HG03108 (cell line): Measurements from ENCODE around the gene TEK.

Experiments used
- ATAC-seq: cut with Tn5 transposase; IDR thresholded peaks from one replicate; pipeline ENCODE4 v1.9.1; 2021; ENCODE audit warnings: moderate library complexity; ENCODE audit not compliant: unreplicated experiment

Gene TEK

DNA sequence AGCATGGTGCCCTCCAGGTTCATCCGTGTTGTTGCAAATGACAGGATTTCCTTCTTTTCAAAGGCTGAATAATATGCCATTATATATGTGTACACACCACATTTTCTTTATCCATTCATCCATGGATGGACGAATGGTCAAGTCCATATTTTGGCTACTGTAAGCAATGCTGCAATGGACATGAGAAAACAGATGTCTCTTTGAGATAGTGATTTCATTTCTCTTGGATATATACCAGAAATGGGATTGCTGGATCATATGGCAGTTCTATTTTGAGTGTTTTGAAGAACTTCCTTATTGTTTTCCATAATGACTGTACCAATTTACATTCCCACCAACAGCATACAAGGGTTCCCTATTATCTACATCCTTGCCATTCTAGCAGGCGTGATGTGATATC lies 67.9 kb downstream of the TEK start:
- no peak for ATAC-seq

DNA sequence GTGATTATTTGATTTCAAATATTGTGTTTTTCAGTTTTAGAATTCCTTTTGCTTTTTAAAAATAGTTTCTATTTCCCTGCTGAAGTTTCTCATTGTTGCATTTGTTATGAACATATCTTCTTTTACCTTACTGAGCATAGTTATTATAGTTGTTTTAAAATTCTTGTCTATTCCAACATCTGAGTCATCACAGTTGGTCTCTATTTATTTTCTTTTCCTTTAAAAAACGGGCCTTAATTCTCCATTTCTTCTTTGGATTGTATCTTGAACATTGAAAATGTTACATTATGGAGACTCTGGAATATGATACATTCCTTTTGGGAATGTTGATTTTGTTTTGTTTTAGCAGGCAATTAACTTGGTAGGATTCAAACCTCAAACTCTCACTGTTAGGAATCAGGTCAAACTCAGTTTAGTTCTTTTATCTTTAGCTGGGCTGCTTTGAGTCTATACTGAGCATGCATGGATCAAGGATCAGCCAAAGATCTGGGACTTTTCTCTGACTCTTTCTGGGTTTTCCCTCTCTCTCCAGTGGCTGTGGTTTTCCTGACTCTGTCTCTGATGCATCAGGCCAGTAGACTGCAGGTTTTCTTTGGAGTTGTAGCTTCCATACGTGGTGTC lies 70.3 kb downstream of the TEK start:
- ATAC-seq, result no peak

DNA sequence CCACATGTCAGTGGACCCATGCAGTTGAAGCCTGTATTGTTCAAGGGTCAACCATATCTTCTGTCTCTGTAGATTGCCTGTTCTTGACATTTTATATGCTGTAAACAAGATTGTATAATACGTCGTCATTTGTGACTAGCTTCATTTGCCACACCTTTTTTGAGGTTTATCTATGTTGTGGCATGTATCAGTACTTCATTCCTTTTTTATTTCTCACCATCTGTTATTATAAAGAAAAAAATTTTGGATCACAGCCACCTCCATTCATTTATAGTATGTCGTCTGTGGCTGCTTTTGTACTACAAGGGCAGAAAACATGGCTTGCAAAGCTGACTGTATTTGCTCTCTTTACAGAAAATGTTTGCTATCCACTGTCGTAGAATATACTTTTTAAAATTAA lies 72.4 kb downstream of the TEK start:
- no peak for ATAC-seq

DNA sequence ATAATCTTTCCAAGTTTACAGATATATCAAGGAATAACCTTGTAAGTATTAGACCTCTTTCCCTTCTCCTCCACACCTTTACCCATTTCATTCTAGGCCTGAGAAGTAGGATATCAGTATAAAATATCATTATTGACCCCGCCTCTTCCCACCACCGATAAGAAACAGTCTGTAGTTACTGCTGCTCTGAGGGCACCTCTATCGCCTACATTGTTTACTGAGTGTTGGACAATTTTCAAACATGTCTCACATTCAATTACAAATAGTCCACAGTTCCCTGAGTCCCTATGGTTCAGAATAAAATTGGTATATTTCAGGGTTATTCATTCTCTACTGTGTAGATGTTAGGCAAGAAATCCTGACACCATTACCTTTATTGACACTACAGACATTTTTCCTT lies 73.4 kb downstream of the TEK start:
- ATAC-seq, result no peak

DNA sequence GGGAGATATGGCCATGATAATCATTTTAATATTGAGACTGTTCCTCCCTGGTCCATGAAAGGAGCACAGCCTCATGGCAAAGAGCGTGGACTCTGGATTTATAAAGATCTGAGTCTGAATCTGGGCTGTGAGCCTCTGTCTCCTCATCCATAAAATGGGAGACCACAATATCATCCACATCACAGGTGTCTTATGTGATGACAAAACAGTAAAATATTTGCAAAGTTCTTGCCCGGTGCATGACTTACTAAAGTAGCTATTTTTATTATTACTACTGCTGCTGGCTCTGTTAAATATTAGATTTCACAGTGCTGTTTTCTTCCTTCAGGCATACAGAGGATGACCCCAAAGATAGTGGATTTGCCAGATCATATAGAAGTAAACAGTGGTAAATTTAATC lies 74.1 kb downstream of the TEK start:
- no peak for ATAC-seq

DNA sequence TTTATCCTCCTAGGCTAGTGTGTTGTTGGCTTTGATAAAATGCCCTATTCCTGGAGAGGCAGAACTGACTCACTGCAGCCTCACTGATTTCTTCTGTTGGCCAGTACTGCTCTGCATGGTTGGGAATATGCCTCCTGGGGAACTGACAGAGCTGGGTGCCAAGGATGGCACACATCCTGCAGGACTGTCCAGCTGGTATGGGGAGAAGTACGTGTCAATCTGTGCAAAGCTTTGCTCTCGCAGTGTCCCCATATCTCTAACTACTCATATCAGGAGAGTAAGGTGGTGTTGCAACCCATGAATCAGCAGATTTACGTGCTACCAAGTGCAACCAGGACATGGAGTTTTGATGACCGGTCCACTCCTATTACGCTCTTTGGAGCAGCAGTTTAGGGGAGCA lies 74.7 kb downstream of the TEK start:
- no peak for ATAC-seq

DNA sequence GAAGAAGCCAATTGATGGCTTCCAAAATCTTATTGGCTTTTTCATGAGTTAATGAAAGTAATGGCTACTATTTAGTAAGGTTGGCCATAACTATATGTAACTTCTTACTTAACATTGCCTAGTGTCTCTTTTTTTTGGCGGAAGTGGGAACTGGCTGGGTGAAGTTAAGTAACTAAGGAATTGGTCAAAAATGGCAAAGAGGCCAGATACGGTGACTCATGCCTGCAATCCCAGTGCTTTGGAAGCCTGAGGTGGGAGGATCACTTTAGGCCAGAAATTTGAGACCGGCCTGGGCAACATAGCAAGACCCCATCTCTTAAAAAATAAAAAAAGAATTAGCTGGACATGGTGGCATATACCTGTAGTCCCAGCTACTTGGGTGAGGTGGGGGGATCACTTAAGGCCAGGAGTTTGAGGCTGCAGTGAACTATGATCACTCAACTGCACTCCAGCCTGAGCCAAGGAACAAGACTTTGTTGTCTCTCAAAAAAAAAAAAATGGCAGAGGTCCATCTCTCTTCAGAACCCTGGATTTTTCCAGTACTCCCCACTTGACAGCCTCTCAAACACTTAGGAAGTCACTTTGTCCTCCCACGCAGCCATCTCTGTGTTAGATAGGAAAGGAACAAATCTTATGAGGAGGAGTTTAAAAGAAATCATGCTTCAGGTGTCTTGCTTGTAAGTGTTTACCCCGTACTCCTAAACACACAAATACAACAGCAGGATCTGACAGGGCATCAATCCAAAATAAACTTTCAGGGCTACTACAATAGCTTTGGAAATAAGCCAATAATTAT lies 75.7 kb downstream of the TEK start:
- ATAC-seq, result no peak

DNA sequence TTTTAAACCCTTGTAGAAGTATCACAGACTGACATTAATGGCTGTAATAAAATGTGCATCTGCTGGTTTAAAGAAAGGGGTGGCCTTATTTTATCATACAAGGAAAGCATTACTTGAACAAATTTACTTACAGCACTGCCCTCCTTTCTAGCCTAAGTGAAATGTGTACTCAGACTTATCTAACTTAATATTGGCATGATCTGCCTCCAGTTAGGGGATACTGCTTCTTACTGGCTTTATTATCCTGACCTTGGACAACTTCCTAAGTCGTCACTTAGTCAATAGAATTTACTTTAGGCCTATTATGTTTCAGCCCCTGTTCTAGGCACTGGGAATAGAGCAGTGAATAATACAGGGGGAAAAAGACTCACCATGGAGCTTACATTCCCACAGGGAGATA lies 79.4 kb downstream of the TEK start:
- ATAC-seq, result no peak

DNA sequence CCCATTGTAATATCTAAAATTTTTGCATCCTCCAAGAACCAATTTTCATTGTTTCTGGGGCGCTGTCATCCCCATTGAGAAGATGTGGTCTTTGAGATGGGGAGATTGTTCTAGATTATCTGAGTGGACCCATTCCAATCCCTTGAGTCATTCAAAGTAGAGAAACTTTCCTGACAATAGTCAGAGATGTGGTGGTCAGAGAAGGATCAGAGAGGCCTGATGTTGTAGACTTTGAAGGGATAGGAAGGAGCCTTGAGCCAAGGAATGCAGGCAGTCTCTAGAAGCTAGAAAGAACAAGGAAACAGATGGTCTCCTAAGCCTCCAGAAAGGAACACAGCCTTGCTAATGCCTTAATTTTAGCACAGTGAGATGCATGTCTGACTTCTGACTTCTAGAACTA lies 80.4 kb downstream of the TEK start:
- no peak for ATAC-seq

DNA sequence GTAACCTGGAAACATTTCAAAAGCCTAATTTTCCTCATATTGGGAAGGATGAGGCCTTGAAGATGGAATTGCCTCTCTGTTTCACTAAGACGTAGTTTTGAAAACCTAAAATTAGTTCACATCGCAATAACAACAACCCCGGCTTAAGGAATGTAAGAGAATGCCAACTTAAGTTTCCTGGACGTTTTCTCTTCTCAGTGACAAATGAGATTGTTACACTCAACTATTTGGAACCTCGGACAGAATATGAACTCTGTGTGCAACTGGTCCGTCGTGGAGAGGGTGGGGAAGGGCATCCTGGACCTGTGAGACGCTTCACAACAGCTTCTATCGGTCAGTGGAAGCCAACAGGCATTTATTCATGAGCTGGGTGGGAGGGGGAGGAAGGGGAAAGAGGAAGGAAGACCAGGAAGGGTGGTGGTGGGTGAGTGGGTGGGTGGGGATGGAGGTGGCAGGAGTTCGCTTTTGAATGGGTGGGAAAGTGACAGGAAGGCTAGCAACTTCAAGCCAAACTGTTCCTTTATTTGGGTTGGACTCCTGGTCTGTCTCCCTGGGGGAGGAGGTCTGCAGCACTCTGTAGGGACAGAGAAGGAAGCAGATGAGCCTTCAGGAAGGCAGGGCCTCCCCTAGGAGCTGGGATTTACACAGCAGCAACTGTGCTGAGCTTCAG lies 83.4 kb downstream of the TEK start:
- ATAC-seq, result no peak

DNA sequence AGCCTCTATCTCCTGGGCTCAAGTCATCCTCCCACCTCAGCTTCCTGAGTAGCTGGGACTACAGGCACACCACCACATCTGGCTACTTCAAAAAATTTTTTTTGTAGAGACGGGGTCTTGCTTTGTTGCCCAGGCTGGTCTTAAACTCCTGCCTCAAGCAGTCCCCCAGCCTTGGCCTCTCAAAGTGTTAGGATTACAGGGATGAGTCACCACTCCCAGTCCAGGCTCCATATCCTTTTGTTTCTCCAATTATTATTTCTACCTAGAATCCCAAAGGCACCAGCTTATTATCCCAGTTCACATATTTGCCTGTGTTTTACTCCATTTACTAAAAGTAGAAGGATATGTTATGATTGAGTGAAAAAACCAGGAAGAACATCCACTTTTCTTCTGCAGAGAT lies 84.9 kb downstream of the TEK start:
- ATAC-seq, result no peak

DNA sequence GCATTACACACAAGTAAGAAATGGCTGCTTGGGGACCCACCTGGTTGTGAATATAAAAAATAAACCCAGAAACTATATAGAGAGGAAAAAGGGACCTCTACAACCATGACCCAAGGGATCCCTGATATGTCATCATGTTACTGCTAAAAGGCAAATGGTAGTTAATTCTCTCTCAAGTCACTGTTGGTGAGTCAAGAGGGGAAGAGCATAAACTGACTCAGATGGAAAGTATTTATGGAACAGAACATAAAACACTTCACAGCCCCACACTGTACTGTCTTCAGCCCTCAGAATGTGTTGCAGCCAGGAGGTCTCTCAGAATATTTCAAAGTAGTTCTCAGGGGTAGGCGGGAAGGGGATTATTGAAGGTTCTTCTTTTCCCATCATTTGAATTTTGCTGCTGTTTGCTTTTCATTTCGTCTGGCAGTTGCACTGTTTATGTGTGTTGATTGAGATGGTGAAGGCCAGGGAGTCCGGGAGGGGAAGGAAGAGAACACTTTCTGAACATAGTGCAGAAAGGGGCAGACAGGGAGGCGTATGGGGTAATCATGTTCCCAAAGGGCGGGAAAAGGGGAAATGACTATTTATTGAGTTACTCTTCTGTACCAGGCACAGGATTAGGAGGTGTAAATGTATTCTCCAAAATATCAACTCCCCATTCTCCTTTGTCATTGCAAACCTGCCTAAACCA lies 85.5 kb downstream of the TEK start:
- no peak for ATAC-seq

DNA sequence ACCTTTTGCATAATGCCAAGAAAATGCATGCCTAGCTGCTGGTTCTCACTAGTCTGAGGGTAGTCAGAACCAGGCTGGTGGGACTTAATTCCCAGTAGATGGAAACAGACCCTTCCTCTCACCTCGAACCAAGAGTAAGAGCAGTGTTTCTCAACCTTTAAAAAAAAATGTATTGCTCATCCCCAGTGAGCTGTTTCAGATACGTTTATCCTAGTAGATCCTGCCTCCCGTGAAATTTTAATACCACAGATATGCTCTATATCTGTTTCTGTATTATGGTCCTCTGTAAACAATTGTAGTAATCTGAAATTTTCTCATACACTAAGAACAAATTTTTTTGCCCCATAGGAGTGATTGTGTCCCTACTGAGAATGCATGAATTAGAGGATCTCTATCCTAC lies 86.2 kb downstream of the TEK start:
- ATAC-seq, result no peak

DNA sequence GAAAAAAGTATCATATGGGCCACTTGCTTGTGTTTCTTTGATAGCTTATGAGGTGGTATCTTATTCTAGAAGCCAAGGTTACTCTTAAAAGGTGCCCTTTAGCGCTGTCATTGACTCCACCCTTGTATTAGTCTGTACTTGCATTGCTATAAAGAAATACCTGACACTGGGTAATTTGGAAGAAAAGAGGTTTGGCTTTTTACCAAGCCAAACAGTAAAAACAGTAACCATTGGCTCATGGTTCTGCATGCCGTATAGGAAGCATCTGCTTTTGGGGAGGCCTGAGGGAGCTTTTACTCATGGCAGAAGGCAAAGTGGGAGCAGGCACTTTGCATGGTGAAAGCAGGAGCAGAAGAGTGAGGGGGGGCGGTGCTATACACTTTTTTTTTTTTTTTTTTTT lies 87.4 kb downstream of the TEK start:
- no peak for ATAC-seq

DNA sequence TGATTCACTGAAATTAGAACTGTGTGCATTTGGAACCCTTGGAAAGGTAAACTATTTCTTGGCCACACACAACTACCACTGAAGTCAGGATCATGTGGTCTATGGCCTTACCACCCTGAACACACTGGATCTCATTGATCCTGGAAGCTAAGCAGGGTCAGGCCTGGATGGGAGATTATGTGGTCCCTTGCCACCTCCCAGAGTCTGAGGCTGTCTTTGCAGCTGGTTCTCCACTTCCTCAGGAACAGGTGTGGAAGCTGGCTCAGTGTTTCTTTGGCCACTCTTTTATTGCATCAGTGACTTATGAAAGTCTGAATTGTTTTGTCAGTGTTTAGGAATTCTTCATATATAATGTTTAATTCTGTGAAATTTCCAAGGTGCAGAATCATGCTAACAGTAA lies 89.2 kb downstream of the TEK start:
- ATAC-seq, result no peak

DNA sequence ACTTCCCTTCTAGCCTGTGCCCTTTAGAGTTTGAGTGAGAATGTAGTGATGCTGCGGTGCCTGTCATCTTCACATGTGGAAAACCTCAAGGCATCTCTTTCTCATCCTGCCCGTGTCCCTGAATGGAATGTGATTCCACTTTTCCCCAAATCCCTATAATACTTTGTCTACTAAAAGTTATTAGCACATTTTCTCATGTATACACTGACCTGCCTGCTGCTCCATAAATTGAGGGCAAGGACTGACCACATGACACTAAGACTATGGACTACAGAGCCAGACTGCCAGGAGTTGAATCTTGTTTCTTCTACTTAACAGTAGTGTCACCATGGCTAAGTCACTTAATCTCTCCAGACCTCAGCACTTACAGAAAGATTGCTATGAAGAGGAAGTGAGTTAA lies 93.0 kb downstream of the TEK start:
- no peak for ATAC-seq

DNA sequence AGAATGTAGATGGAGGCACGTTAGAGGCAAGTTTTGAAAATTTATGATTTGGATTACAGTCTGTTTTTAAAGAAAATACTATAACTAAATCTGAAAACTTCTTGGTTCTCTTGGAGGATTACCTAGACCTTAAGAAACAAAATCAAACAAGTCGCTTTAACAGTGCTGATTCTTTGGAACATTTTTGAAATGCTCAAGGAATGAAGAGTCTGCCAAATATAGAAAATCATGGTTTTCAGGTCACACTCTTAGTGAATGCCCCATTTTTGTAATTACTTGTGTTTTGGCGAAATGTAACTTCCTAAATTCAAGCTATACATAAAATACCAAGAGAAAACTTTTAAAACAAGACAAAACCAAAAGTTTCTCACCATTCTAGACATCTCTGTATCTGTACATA lies 94.8 kb downstream of the TEK start:
- no peak for ATAC-seq

DNA sequence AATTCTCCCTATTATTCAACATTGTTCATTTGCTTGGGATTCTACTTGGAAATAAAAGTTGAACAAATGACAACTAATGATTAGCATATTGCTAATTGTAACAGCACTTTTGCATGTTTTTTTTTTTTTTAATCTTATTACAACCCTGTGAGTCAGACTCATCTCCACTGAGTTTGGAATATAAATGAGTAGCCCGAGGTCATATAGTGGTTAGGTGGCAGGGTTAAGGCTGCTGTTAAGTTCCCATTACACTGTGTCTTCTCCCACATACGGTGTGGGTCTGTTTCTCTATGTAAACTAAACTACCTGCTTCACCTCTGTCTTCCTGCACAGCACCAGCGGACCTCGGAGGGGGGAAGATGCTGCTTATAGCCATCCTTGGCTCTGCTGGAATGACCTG lies 95.6 kb downstream of the TEK start:
- no peak for ATAC-seq

DNA sequence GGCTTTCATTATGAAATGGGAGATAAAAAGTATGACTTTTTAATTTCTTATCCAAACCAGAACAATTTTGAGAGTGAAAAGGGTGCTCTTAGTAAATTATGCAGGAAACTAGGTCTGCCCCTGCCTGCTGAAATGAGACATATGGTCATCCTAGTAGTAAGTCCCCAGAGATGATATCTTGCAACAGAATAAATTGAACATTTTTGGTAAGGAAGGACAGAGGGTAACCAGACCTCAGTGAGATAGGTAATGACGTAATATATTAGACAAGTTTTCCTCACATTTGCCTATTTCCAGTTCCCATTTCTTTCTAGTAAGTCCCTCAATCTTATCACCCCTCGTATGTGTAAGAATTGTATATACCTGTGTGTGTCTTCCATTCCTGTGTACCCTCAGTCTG lies 96.2 kb downstream of the TEK start:
- no peak for ATAC-seq

DNA sequence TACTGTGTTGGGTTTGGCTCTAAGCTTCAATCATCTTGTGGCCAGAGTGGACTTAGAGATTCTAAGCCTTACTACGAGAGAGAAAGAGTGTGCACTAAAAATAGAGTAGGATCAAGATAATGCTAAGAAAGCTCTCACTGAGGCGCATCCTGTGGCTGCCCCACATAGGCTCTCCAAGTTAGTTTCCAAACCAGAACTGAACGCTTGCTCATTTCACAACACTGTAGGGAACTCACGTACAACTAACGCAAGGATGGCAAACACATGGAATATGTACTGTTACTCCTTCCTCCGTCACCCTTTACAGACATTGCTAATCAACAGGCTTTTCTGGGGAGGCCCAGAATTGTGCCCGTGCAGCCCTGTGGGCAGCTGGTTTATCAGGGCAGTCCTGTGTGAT lies 97.0 kb downstream of the TEK start:
- no peak for ATAC-seq

DNA sequence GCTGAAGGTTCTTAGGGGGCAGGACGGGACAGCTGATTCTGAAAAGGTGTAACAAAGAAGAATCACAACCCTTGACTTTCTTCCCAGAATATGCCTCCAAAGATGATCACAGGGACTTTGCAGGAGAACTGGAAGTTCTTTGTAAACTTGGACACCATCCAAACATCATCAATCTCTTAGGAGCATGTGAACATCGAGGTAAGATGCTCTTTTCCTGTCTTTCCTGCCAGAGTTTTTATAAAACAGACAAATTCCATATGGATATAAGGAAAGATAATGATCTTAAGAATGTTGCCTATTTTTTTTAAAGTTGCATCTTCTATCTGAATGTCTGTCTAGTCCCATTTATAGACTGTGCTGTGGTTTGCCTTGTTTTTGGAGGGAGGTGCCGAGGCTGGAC lies 100.0 kb downstream of the TEK start:
- ATAC-seq, result no peak

DNA sequence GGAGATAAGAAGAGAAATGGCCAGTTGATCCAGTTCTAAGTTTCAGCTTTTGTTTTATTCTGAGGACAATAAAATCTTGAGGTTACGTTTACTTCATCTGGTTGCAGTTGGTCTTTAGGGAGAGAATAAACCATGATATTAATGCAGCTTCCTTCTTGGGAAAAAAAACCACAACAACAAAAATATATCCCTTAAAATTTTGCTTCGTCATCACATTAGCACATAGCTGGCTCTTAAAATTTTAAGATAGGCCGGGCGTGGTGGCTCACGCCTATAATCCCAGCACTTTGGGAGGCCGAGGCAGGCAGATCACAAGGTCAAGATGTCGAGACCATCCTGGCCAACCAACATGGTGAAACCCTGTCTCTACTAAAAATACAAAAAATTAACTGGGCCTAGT lies 101.6 kb downstream of the TEK start:
- ATAC-seq, result no peak
